Measurements from ENCODE around the gene ZNF280C.

The ZNF280C gene

GRCh38 chrX:130165181-130165702 lies 103.5 kb downstream of the ZNF280C start (continued):
- TF ChIP-seq ZBTB6 (tag by site-specific recombination; IDR thresholded peaks at IDR 0.05), result no peak
- no peak for TF ChIP-seq ZIC2 (tag by site-specific recombination; IDR thresholded peaks at IDR 0.05)
- TF ChIP-seq ZNF175 (tag by site-specific recombination; IDR thresholded peaks at IDR 0.05), result no peak
- TF ChIP-seq ZSCAN23 (tag by site-specific recombination; IDR thresholded peaks at IDR 0.05), result 0 out of 2 replicates have a peak, but pooled peaks have one; percentile 32
- TF ChIP-seq ZNF266 (tag by site-specific recombination; IDR thresholded peaks at IDR 0.05; ENCODE audit: low read depth), result no peak
- TF ChIP-seq ZBTB20 (tag by site-specific recombination; IDR thresholded peaks at IDR 0.05), result 0 out of 2 replicates have a peak, but pooled peaks have one; percentile 49
- no peak for TF ChIP-seq TCF7L2 (IDR thresholded peaks at IDR 0.05; ENCODE audit: borderline replicate concordance, low read depth, low read length)
- TF ChIP-seq ZBTB48 (tag by site-specific recombination; IDR thresholded peaks at IDR 0.05), result peak; percentile 73; the same call in 1 of the 2 replicates
- TF ChIP-seq ZNF146 (tag by site-specific recombination; IDR thresholded peaks at IDR 0.05), result no peak
- TF ChIP-seq INSM2 (tag by site-specific recombination; IDR thresholded peaks at IDR 0.05), result 0 out of 2 replicates have a peak, but pooled peaks have one; percentile 34

GRCh38 chrX:130163398-130163797 lies 105.3 kb downstream of the ZNF280C start:
- CTCF ChIA-PET, result no interaction called here
- POLR2A ChIA-PET, result interaction anchor here (0.7 kb wide), 1 partner anchor 23 kb away, joined by 3 read pairs; no protein-coding TSS in a partner anchor
- Histone ChIP-seq H3K9me3 (ENCODE audit: control insufficient read depth, insufficient read depth, low read depth, low read length) (no peaks in the 10 kb centered on the region), H3K36me3 (ENCODE audit: control insufficient read depth in 2 of 2, insufficient read depth in 1 of 2, low read length in 2 of 2) (no peaks in the 10 kb centered on the region), H3K27ac (ENCODE audit: extremely low read depth, low read depth, low read length) (no peak overlapping the region), H3K4me1 (ENCODE audit: control insufficient read depth, insufficient read depth, low read length) (peaks cover 8% of the 10 kb centered on the region), H3K4me3 (ENCODE audit: low read depth, low read length) (no peak overlapping the region)
- TF ChIP-seq ZNF302 (tag by site-specific recombination; IDR thresholded peaks at IDR 0.05; ENCODE audit: low read depth), result no peak
- TF ChIP-seq PRDM2 (tag by site-specific recombination; IDR thresholded peaks at IDR 0.05; ENCODE audit: borderline replicate concordance), result no peak
- no peak for TF ChIP-seq ZNF416 (tag by site-specific recombination; IDR thresholded peaks at IDR 0.05)
- TF ChIP-seq KLF7 (tag by site-specific recombination; IDR thresholded peaks at IDR 0.05; ENCODE audit: borderline replicate concordance), result no peak
- no peak for TF ChIP-seq PATZ1 (tag by site-specific recombination; IDR thresholded peaks at IDR 0.05)
- TF ChIP-seq ZNF514 (tag by site-specific recombination; IDR thresholded peaks at IDR 0.05), result no peak
- no peak for TF ChIP-seq ZSCAN30 (tag by site-specific recombination; IDR thresholded peaks at IDR 0.05)
- no peak for TF ChIP-seq ZBTB1 (tag by site-specific recombination; IDR thresholded peaks at IDR 0.05)
- no peak for TF ChIP-seq ZNF704 (tag by site-specific recombination; IDR thresholded peaks at IDR 0.05)
- TF ChIP-seq ZNF670 (tag by site-specific recombination; IDR thresholded peaks at IDR 0.05; ENCODE audit: low read depth), result no peak
- TF ChIP-seq ZXDB (tag by site-specific recombination; IDR thresholded peaks at IDR 0.05), result no peak
- no peak for TF ChIP-seq ZBTB8A (tag by site-specific recombination; IDR thresholded peaks at IDR 0.05)
- no peak for TF ChIP-seq REPIN1 (tag by site-specific recombination; IDR thresholded peaks at IDR 0.05; ENCODE audit: low read depth)
- TF ChIP-seq ZNF629 (tag by site-specific recombination; IDR thresholded peaks at IDR 0.05), result 0 out of 2 replicates have a peak, but pooled peaks have one; percentile 15

Measured in HEK293 (cell line).